CMK (cell line): ENCODE results near the gene TTC32.
A peak's percentile ranks its signal among the peaks of the same experiment; 100 is the strongest.
"Not testable (repeated sequence)": the region's sequence is repeated elsewhere in the genome, so short reads cannot be mapped to it uniquely, and the experiment has no call there.

Source experiments
- DNase-seq: peaks from one replicate; pipeline ENCODE4 v3.0.0-alpha.2; 2010; ENCODE audit warnings: low read depth

TTC32 gene

GRCh38 chr2:19899985-19900930, 1.5 kb downstream of the TTC32 start:
- DNase-seq: no peak

- no peak for DNase-seq
Measured at GRCh38 chr2:19898592-19899329, 3.0 kb downstream of the TTC32 start.

- DNase-seq: no peak
Measured at GRCh38 chr2:19897623-19898245, 4.0 kb downstream of the TTC32 start.

GRCh38 chr2:19895535-19895934, 6.2 kb downstream of the TTC32 start:
- DNase-seq: no peak

GRCh38 chr2:19894134-19894792, 7.5 kb downstream of the TTC32 start:
- no peak for DNase-seq

GRCh38 chr2:19893520-19894133, 8.2 kb downstream of the TTC32 start:
- no peak for DNase-seq

- peak; percentile 62 for DNase-seq
Measured at GRCh38 chr2:19891971-19892370, 9.8 kb downstream of the TTC32 start.

GRCh38 chr2:19890104-19890503, 11.7 kb downstream of the TTC32 start:
- DNase-seq: no peak

GRCh38 chr2:19888831-19889230, 13.0 kb downstream of the TTC32 start:
- no peak for DNase-seq

GRCh38 chr2:19887510-19887909, 14.3 kb downstream of the TTC32 start:
- no peak for DNase-seq

- no peak for DNase-seq
Measured at GRCh38 chr2:19886261-19886660, 15.5 kb downstream of the TTC32 start.

- DNase-seq: no peak
Measured at GRCh38 chr2:19885791-19886190, 16.0 kb downstream of the TTC32 start.

- DNase-seq: no peak
Measured at GRCh38 chr2:19883971-19884720, 17.6 kb downstream of the TTC32 start.

GRCh38 chr2:19883486-19883885, 18.3 kb downstream of the TTC32 start:
- DNase-seq: no peak

- no peak for DNase-seq
Measured at GRCh38 chr2:19882286-19882685, 19.5 kb downstream of the TTC32 start.

GRCh38 chr2:19881908-19882265, 19.9 kb downstream of the TTC32 start:
- DNase-seq: no peak

- DNase-seq: no peak
Measured at GRCh38 chr2:19881221-19881907, 20.4 kb downstream of the TTC32 start.

GRCh38 chr2:19880191-19880590, 21.6 kb downstream of the TTC32 start:
- not testable (repeated sequence) for DNase-seq

GRCh38 chr2:19879120-19879519, 22.7 kb downstream of the TTC32 start:
- no peak for DNase-seq

GRCh38 chr2:19878268-19879046, 23.3 kb downstream of the TTC32 start:
- DNase-seq: no peak
